GM12801 (cell line): ENCODE data around the gene FRRS1L.

Experiments used
- CTCF ChIP-seq: IDR thresholded peaks from one replicate; pipeline ENCODE4 v1.5.1; 2011; ENCODE audit warnings: control low read depth; ENCODE audit not compliant: insufficient read length; ENCODE audit errors: extremely low read depth

Gene FRRS1L

GRCh38 chr9:109118808-109119438 lies 48.1 kb downstream of the FRRS1L start:
- TF ChIP-seq CTCF = no peak

GRCh38 chr9:109117856-109118807 lies 48.9 kb downstream of the FRRS1L start:
- TF ChIP-seq CTCF = no peak

GRCh38 chr9:109115931-109116526 lies 51.0 kb downstream of the FRRS1L start:
- no peak for TF ChIP-seq CTCF

- no peak for TF ChIP-seq CTCF
Measured at GRCh38 chr9:109114670-109115069, 52.4 kb downstream of the FRRS1L start.

GRCh38 chr9:109113892-109114609 lies 53.0 kb downstream of the FRRS1L start:
- TF ChIP-seq CTCF = no peak

- TF ChIP-seq CTCF = no peak
Measured at GRCh38 chr9:109113254-109113653, 53.8 kb downstream of the FRRS1L start.
